ENCODE measurements around the gene ERCC8.

DNA sequence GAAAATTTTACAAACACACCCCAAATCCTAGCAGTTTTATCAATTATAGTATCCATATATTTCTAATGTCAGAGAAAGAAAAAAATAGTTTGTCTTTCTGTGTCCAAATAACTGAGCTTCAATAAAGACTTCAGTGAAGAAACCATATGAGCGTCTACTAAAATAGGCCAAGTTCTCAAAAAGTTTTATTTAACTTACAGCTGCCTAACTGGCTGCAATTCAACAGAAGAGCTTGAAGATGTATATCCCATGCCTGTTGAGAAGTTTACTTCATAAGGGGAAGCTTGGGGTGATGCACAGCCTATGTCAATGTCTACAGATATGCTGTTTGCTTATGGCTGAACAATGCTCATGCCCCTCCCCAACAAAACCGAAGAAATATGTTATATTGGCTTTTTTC lies 57.1 kb downstream of the ERCC8 start:
- TF ChIP-seq PRPF4 (IDR thresholded peaks at IDR 0.05; ENCODE audit: low read depth, low read length, poor library complexity, severe bottlenecking) (no peak), SUZ12 (IDR thresholded peaks at IDR 0.05; ENCODE audit: low read depth, low read length) (no peak), GTF3A (CRISPR knock-in tag; conservative IDR thresholded peaks at IDR 0.05) (no peak), KDM2A (CRISPR knock-in tag; IDR thresholded peaks at IDR 0.05; ENCODE audit: borderline replicate concordance, low read depth) (no peak), ZNF878 (CRISPR knock-in tag; IDR thresholded peaks at IDR 0.05) (no peak), SIN3A (IDR thresholded peaks at IDR 0.05; ENCODE audit: borderline replicate concordance, low read depth, low read length) (no peak), RAD21 (CRISPR knock-in tag; IDR thresholded peaks at IDR 0.05) (no peak), FOXA1 (IDR thresholded peaks at IDR 0.05) (no peak), FOXA1 (CRISPR knock-in tag; IDR thresholded peaks at IDR 0.05) (no peak), HDAC2 (CRISPR knock-in tag; IDR thresholded peaks at IDR 0.05) (no peak), GATAD1 (CRISPR knock-in tag; IDR thresholded peaks at IDR 0.05) (no peak), ARID2 (CRISPR knock-in tag; IDR thresholded peaks at IDR 0.05; ENCODE audit: borderline replicate concordance) (no peak), AHR (CRISPR knock-in tag; IDR thresholded peaks at IDR 0.05) (no peak)
- TF ChIP-seq, protein P1, sequence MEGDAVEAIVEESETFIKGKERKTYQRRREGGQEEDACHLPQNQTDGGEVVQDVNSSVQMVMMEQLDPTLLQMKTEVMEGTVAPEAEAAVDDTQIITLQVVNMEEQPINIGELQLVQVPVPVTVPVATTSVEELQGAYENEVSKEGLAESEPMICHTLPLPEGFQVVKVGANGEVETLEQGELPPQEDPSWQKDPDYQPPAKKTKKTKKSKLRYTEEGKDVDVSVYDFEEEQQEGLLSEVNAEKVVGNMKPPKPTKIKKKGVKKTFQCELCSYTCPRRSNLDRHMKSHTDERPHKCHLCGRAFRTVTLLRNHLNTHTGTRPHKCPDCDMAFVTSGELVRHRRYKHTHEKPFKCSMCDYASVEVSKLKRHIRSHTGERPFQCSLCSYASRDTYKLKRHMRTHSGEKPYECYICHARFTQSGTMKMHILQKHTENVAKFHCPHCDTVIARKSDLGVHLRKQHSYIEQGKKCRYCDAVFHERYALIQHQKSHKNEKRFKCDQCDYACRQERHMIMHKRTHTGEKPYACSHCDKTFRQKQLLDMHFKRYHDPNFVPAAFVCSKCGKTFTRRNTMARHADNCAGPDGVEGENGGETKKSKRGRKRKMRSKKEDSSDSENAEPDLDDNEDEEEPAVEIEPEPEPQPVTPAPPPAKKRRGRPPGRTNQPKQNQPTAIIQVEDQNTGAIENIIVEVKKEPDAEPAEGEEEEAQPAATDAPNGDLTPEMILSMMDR (CRISPR knock-in tag; IDR thresholded peaks at IDR 0.05): no peak
- TF ChIP-seq, protein P2, sequence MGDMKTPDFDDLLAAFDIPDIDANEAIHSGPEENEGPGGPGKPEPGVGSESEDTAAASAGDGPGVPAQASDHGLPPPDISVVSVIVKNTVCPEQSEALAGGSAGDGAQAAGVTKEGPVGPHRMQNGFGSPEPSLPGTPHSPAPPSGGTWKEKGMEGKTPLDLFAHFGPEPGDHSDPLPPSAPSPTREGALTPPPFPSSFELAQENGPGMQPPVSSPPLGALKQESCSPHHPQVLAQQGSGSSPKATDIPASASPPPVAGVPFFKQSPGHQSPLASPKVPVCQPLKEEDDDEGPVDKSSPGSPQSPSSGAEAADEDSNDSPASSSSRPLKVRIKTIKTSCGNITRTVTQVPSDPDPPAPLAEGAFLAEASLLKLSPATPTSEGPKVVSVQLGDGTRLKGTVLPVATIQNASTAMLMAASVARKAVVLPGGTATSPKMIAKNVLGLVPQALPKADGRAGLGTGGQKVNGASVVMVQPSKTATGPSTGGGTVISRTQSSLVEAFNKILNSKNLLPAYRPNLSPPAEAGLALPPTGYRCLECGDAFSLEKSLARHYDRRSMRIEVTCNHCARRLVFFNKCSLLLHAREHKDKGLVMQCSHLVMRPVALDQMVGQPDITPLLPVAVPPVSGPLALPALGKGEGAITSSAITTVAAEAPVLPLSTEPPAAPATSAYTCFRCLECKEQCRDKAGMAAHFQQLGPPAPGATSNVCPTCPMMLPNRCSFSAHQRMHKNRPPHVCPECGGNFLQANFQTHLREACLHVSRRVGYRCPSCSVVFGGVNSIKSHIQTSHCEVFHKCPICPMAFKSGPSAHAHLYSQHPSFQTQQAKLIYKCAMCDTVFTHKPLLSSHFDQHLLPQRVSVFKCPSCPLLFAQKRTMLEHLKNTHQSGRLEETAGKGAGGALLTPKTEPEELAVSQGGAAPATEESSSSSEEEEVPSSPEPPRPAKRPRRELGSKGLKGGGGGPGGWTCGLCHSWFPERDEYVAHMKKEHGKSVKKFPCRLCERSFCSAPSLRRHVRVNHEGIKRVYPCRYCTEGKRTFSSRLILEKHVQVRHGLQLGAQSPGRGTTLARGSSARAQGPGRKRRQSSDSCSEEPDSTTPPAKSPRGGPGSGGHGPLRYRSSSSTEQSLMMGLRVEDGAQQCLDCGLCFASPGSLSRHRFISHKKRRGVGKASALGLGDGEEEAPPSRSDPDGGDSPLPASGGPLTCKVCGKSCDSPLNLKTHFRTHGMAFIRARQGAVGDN (CRISPR knock-in tag; IDR thresholded peaks at IDR 0.05): no peak
